ENCODE results near the gene TMC3. TPM values are rescaled to one million over a fixed set of nuclear protein-coding genes. Genes with fewer than 3 reads are reported as not detected.
"Not testable (repeated sequence)": the region's sequence is repeated elsewhere in the genome, so short reads cannot be mapped to it uniquely, and the experiment has no call there.

The TMC3 gene
- under 1 TPM; 0.13 to 0.26 (median 0.22) TPM for polyA plus RNA-seq (ENCODE audit: insufficient read depth in 1 of 5, insufficient read length in 5 of 5, low replicate concordance in 1 of 5)
- long read RNA-seq, donor 1, result 0 reads
- long read RNA-seq, donor 2, result 0 reads
- long read RNA-seq, donor 3, result 0 reads
- long read RNA-seq, donor 4, result 0 reads
- long read RNA-seq, donor 5, result 0 reads
- long read RNA-seq, donor 6, result 0 reads
- long read RNA-seq, donor 7, result 0 reads
- long read RNA-seq, donor 8, result 0 reads

DNA sequence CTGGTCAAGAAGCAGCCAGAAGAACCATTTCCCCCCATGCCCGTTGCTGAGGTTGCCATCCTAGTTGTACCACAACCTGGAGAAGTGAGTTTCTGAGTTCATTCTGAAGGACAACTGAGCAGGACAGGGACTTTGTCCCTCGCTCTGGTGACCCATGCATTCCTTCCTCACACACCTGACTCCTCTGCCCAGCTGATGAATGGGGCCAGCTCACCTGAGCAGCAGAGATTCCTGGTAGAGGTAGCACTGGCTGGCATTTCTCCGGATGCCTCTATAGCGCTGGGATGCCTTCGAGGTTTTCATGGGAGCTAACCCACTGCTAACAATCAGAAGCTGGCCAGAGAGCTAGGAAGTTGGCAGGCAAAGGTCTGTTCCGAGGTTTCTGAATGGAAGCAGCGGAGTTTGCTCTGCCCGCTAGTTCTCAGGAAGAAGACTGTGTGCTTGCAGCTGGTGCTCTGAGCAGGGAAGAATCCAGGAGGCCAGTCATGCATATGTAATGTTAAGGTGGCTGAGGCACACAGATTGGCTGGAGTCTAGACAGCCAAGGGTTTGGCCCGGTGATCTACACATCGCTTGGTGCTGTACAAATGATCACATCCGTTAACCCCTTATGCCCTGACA is at the start of gene TMC3:
TMC3 (minus strand) TSS at position 439 of the 621 bp plus-strand sequence; CDS start at position 303, 136 bp downstream.
- no peak for DNase-seq

DNA sequence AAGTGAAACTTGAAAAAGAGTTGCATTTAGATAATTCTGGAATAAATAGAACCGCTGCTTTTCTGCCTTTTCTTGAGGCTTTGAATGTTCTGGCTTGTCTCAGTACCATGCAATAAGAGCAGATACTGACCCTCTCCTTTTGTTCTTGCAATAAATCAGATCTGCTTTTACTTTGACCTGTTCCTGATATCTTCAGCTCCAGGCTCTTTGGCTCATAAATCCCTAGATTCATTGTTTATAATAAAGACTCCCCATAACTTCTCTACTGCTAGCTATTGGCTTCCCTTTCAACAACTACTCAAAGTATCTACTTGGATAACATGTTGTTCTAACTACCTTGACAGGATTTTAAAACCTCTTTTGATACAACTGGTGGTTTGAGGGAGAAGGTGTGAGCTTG is 47.4 kb upstream of the TMC3 start:
- DNase-seq, result no peak

- no peak for DNase-seq
Measured at GRCh38 chr15:81419332-81419943, 45.4 kb upstream of the TMC3 start.

DNA sequence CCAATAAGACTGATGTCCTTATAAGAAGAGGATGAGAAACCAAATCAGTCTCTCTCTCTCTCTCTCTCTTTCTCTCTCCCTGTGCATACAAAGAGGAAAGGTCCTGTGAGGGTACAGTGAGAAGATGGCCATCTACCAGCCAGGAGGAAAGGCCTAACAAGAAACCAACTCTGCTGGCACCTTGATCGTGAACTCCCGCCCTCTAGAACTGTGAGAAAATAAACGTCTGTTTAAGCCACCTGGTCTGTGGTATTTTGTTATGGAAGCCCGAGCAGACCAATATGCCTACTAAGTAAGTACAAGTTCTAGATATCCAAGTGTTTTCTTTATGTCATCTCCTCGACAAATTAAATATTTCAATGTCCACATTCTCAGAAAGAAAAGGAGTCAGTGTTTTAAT is 44.9 kb upstream of the TMC3 start:
- DNase-seq, result no peak

DNA sequence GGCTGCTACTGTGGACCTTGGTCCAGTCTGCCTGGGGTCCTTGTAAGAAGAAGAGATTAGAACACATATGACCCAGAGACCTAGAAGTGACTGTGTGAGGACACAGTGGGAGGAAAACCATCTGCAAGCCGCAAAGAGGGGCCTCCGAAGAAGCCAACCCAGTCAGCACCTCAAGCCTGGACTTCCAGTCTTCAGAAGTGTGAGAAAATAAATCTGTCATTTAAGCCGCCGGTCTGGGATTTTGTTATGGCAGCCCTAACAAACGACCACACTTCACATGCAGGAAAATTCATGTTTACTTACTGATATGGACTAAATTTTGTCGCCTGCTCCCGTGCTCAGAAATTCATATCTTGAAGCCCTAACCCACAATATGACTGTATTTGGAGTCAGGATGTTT is 44.4 kb upstream of the TMC3 start:
- no peak for DNase-seq

GRCh38 chr15:81414274-81414968 is 40.4 kb upstream of the TMC3 start:
- not testable (repeated sequence) for DNase-seq

- no peak for DNase-seq
Measured at GRCh38 chr15:81413851-81414250, 39.8 kb upstream of the TMC3 start.

- DNase-seq, result no peak
Measured at GRCh38 chr15:81411969-81412633, 38.1 kb upstream of the TMC3 start.

DNA sequence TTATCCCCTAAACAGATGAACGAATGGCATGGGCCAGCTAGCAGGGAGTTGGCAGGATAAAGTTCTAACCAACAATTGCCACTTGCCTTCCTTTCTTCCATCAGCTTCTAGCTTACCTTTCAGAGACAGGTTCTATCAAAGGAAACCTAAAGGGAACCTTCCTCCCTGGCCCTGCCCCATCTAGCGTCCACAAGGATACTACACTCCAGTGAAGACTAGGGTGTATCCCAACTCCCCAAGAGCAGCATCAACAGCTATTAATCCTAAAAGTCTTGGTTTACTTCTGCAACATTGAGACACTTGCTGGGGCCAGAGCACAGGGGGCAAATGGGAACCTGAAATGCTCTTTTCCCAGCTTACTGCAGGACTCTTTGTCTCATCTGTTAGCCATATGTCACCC is 37.0 kb upstream of the TMC3 start:
- DNase-seq, result no peak

- peak; percentile 45 to 59 for DNase-seq
Measured at GRCh38 chr15:81410318-81410753, 36.3 kb upstream of the TMC3 start.

DNA sequence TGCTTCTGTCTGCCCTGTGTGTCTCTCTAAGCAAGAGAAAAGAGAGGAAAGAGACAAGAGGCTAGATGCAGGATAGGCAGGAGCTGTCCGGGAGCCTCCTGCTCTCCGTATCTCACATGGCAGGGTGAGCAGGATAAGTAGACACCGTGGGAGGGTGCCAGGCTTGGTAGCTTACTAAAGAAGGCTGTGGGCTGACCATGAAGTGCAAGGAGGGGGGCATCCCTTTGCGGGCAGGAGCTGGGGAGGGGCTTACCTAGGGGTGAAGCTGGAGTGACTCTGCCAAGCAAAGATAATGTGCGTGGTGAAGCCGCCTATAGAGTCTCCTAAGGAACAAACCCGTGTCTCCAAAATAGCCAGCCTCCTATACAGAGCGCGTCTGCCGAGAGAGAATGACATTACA is 33.7 kb upstream of the TMC3 start:
- DNase-seq, result no peak

- DNase-seq, result no peak
Measured at GRCh38 chr15:81407176-81407575, 33.2 kb upstream of the TMC3 start.

- DNase-seq, result no peak
Measured at GRCh38 chr15:81400640-81401236, 26.7 kb upstream of the TMC3 start.

GRCh38 chr15:81398910-81399551 is 25.0 kb upstream of the TMC3 start:
- DNase-seq, result no peak

GRCh38 chr15:81398456-81398855 is 24.4 kb upstream of the TMC3 start:
- no peak for DNase-seq

DNA sequence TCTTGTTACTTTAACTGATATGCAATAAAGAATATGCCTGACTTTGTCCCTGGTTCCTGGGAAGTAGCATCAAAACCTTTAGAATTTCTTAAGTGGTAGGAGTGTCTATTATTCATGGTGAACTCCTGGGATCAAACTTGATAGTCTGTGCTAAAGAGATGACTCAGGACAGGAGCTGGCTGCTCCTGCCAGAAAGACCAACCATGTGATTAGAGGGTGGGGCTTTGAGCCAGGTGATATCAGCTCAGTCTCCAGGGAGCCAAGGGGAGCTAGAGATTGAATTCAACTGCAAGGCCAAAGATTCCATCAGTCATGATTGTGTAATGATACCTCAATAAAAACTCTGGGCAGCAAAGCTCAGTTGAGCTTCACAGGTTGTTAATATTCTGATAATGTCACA is 20.6 kb upstream of the TMC3 start:
- DNase-seq, result no peak

GRCh38 chr15:81391657-81392056 is 17.6 kb upstream of the TMC3 start:
- DNase-seq, result no peak

DNA sequence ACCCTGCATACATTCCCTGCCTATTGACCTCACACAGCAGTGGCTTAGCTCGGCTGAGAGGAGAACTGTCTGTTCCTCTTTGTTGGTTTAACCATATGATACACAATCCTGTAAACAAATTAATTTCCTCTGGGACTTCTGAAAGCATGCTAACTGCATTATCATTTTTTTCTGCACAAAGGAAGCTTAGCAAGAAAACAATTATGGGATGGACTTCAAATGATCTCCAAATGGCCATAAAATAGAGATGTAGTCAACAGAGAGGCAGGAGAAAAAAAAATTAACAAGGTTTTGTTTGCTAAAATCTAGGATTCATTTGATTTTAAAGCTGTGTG is 14.4 kb upstream of the TMC3 start:
- no peak for DNase-seq

- DNase-seq, result no peak
Measured at GRCh38 chr15:81387621-81388435, 13.8 kb upstream of the TMC3 start.

DNA sequence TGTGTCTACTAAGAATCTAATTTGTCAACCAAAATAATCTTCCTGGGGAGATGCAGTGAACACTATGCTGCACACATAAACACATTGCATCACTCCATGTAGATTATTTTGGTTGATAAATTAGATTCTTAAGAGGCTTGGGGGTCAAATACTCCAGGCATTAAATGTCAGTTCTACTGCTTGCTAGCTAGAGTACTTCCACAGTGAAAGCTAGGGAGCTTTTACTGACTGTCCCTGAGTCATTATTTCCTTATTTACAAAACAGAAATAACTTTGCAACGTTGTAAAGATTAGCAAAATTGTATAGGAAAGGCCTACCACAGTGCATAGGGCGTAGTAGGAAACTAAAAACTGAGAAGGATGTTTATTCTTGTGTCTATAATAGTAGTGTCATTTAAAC is 12.9 kb upstream of the TMC3 start:
- DNase-seq, result no peak

DNA sequence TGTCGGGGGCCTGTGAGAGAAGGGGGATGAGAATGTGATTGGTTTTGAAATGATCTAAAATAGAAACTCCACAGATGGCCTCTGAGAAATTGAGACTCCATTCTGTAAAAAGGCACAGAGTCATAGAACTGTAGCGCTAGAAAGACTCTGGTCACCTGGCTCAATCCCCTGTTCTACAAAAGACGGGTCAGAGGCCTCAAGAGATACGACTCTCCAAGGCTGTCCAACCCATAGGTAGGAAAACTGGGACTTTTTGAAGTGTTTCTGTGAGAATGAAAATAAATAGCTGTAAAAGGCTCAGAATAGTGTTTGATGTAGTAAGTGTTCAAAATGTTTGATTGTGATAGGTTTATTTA is 11.7 kb upstream of the TMC3 start:
- DNase-seq, result no peak
